HG03095 (cell line): ENCODE results near the gene PCBP4.
"Not testable (repeated sequence)": the region's sequence is repeated elsewhere in the genome, so short reads cannot be mapped to it uniquely, and the experiment has no call there.

ENCODE experiments used
- ATAC-seq: cut with Tn5 transposase; IDR thresholded peaks from one replicate; pipeline ENCODE4 v1.9.1; 2021; ENCODE audit warnings: moderate library complexity; ENCODE audit not compliant: unreplicated experiment

PCBP4 gene

GRCh38 chr3:51995346-51996163 is 28.3 kb upstream of the PCBP4 start, which contains the start of gene RPL29:
RPL29 (minus strand) TSS chr3:51995895; CDS start chr3:51995461, 434 bp downstream.
- ATAC-seq: peak; percentile 85

- no peak for ATAC-seq
Observed at GRCh38 chr3:51994530-51994929, 27.3 kb upstream of the PCBP4 start.

- ATAC-seq: not testable (repeated sequence)
Observed at GRCh38 chr3:51993657-51994056, 26.4 kb upstream of the PCBP4 start.

GRCh38 chr3:51992017-51992682 is 24.9 kb upstream of the PCBP4 start:
- no peak for ATAC-seq

GRCh38 chr3:51990501-51990971 is 23.3 kb upstream of the PCBP4 start:
- not testable (repeated sequence) for ATAC-seq

- ATAC-seq: no peak
Observed at GRCh38 chr3:51988286-51989146, 21.3 kb upstream of the PCBP4 start.

GRCh38 chr3:51987568-51987967 is 20.3 kb upstream of the PCBP4 start:
- ATAC-seq: no peak

GRCh38 chr3:51986010-51986947 is 19.0 kb upstream of the PCBP4 start:
- no peak for ATAC-seq

- no peak for ATAC-seq
Observed at GRCh38 chr3:51985063-51985462, 17.8 kb upstream of the PCBP4 start.

- no peak for ATAC-seq
Observed at GRCh38 chr3:51984269-51984647, 17.0 kb upstream of the PCBP4 start.

- ATAC-seq: no peak
Observed at GRCh38 chr3:51983578-51984268, 16.5 kb upstream of the PCBP4 start.

GRCh38 chr3:51982838-51983577 is 15.8 kb upstream of the PCBP4 start, which contains the start of gene ACY1:
ACY1 (plus strand) TSS chr3:51983535; CDS start chr3:51984065, 530 bp downstream.
- ATAC-seq: peak; percentile 78

GRCh38 chr3:51982352-51982837 is 15.1 kb upstream of the PCBP4 start:
- peak; percentile 37 for ATAC-seq

- no peak for ATAC-seq
Observed at GRCh38 chr3:51980253-51980652, 13.0 kb upstream of the PCBP4 start.

GRCh38 chr3:51978143-51978502 is 10.9 kb upstream of the PCBP4 start:
- ATAC-seq: no peak

- no peak for ATAC-seq
Observed at GRCh38 chr3:51977446-51978142, 10.3 kb upstream of the PCBP4 start.

GRCh38 chr3:51975852-51976549 is 8.7 kb upstream of the PCBP4 start:
- ATAC-seq: no peak
